ENCODE measurements around the gene RNF227.
A peak's percentile ranks its signal among the peaks of the same experiment; 100 is the strongest.

The RNF227 gene

DNA sequence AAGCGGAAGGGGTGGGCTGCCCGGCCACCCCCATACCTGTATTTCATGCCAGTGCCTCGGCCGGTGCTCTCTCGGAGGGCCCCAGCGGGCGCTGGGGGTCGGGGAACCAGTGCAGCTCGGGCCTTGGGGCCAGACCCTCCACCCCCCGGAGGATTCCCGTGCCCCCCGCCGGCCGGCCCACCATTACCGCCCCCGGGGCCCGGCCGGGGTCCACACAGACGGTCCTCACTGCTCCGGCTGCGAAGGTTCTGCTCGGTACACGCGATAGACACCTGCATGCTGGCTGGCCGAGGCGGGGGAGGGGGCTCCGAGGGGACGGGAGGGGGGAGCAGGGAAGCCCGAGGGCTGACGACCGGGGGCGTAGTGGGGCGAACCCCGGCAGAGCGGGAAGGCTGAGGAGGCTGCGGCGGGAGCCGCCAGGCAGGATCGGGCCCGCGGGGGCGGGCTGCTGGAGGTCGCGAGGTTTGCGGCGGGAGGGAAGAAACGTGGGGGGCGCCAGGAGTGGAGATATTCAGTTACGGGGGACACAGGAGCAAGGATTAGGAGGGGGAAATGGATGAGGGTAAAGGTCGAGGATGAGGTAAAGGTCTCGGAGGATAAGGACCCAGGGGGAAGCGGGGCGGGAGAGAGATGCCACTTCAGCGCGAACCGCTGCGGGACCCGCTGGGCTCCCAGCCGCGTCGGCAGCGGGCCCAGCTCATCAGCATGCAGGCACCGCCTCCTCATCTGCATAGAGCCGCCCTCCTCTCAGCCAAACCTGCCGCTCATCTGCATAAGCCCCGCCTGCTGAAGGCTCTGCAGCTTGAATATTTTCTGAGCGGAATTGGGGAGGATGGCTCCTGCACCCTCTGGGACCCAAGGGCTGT lies 13.3 kb upstream of the RNF227 start, which contains the start of gene KCNAB3:
Gene KCNAB3 (minus strand): TSS at position 699 of the 866 bp plus-strand sequence. CDS start 421 bp downstream, at position 278.
- DNase-seq: no peak

- no peak for DNase-seq
Observed at GRCh38 chr17:7927596-7927995, 11.5 kb upstream of the RNF227 start.

- no peak for DNase-seq
Observed at GRCh38 chr17:7922845-7923628, 6.9 kb upstream of the RNF227 start.

- DNase-seq: no peak
Observed at GRCh38 chr17:7922269-7922844, 6.3 kb upstream of the RNF227 start.

DNA sequence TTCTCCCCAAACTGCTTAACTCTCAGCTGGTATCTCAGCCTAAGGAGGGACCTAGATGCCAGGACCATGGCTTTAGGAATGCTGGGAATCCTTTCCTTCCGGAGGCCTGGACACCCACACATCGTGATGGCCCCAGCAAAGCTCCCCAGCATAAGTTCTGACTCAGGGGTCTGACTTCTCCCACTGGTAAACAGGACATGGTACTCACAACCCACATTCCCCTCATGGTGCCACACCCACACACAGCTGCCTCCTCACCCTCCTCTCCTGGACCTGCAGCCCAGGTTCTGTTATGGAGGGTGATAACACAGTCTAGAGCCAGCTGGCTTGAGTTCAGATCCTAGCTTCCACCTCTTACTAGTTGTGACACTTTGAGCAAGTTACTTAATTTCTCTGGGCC lies 719 bp upstream of the RNF227 start:
- no peak for DNase-seq

DNA sequence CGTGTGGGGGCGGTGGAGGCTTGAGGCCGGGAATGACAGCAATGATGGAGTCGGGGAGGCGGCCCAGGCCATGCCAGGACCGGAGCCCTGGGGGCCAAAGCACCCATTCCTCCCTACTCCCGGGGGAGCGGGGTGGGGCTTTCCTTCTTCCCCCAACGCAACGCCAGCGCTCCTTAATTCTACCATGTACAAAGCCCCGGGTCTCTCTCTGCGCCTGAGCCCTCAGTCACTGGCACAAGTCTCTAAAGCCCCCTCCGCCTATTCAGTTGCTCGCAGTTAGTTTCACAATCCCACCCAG lies 245 bp upstream of the RNF227 start:
- no peak for DNase-seq

- DNase-seq: no peak
Observed at GRCh38 chr17:7915179-7915610, 894 bp downstream of the RNF227 start.

- no peak for DNase-seq
Observed at GRCh38 chr17:7912927-7913524, 3.1 kb downstream of the RNF227 start.

- no peak for DNase-seq
Observed at GRCh38 chr17:7911116-7911515, 5.0 kb downstream of the RNF227 start.

DNA sequence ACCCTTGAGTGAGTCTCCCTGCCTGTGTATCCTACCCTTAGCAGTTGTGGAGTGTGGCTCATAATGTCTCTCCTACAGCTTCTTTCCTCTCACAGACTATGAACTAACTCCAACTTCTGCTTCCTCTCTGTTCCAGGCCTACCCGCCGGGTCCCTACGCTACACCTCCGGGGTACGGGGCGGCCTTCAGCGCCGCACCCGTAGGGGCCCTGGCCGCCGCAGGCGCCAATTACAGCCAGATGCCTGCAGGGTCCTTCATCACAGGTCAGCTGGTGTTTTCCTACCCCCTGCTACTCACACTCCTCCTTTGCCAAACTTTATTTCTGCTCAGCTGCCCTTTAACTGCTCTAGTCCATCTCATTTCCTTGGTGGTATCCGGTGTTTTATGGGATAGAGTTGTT lies 5.4 kb downstream of the RNF227 start:
- DNase-seq: no peak

DNA sequence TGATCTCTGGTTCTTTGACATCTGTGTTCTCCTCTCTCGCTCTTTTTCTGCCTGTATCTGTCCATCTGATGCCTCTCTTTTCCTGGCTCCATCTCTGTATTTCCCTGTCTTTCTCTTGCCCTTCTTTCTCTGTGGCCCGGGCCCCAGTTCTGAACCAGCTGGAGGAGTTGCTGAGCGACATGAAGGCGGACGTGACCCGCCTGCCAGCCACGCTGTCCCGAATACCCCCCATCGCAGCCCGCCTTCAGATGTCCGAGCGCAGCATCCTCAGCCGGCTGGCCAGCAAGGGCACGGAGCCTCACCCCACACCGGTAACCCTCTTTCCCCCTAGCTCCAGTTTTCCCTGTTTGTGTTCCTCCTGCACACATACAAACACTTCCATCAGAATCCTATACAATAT lies 5.8 kb downstream of the RNF227 start:
- DNase-seq: no peak

- DNase-seq: no peak
Observed at GRCh38 chr17:7909089-7909488, 7.0 kb downstream of the RNF227 start.

- no peak for DNase-seq
Observed at GRCh38 chr17:7903154-7904103, 12.7 kb downstream of the RNF227 start.

- no peak for DNase-seq
Observed at GRCh38 chr17:7897773-7898172, 18.3 kb downstream of the RNF227 start.

DNA sequence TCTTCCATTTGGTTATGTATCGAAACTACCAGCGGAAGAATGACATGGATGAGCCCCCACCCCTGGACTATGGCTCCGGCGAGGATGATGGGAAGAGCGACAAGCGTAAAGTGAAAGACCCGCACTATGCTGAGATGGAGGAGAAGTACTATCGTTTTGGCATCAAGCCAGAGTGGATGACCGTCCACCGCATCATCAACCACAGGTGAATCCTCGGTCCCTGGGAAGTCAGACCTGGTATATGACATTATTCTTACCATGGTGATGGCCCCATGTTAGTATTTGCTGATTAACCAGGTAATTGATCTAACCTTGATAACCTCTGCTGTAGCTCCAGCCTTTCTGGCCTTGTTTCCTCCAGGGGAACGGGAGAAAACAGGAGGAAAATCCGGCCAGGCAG lies 19.0 kb downstream of the RNF227 start:
- no peak for DNase-seq

GRCh38 chr17:7894866-7895265 lies 21.2 kb downstream of the RNF227 start:
- no peak for DNase-seq

DNA sequence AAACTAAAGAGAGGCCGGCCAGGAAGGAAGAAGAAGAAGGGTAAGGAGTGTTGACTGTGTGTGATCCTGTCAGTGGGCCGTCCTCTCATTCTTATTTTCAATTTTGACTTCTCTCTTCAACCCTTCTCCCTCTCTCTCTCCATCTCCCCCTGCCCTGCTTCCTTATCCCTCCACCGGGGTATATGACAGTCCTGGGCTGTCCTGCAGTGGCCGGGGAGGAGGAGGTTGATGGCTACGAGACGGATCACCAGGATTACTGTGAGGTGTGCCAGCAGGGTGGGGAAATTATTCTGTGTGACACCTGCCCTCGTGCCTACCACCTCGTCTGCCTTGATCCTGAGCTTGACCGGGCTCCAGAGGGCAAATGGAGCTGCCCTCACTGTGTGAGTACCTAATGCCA lies 21.9 kb downstream of the RNF227 start:
- DNase-seq: no peak

DNA sequence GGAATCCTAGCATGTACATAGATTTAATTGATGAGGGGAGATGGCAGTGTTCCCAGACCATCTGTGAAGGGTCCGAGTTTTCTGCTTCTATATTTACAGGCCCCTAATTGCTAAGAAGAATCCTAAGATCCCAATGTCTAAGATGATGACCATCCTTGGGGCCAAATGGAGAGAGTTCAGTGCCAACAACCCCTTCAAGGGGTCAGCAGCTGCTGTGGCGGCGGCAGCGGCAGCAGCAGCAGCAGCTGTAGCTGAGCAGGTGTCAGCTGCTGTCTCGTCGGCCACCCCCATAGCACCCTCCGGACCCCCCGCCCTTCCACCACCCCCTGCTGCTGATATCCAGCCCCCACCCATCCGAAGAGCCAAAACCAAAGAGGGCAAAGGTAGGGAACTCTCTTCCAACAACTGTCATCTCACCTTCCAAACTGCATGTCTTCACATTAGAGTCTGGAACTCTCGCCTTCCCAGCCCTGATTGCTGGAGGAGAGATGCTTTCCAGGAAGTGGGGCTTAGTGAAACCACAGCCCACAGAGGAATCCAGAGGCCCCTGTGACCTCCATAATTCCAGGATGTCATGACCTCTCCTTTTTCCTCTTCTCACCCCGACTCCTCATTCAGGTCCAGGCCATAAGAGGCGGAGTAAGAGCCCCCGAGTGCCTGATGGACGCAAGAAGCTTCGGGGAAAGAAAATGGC lies 22.8 kb downstream of the RNF227 start:
- no peak for DNase-seq

GRCh38 chr17:7889166-7889955 lies 26.7 kb downstream of the RNF227 start:
- DNase-seq: peak; percentile 96

GRCh38 chr17:7888184-7888920 lies 27.7 kb downstream of the RNF227 start, which contains the start of gene CHD3:
Gene CHD3 (plus strand): TSS chr17:7888789. CDS start chr17:7889001, 212 bp downstream.
- DNase-seq: peak; percentile 69
